OCI-LY7 (cell line): ENCODE data around the gene TC2N. TPM values are rescaled to one million over a fixed set of nuclear protein-coding genes. Genes with fewer than 3 reads are reported as not detected.

Experiments used
- BruUV-seq: library from RNA; stranded (reverse); fragments of 400-500 nt; replicated peaks from 2 replicates; lab custom pipeline; 2021; lab: Mats Ljungman, UMichigan
- CTCF ChIA-PET: fragments of 300-600 bp; sonication (Branson Sonifier 250); formaldehyde crosslinking; loops from one replicate; lab custom pipeline; 2022; ENCODE audit warnings: antibody characterized with exemption; ENCODE audit not compliant: unreplicated experiment; lab: Charles Lee
- POLR2A ChIA-PET: fragments of 300-600 bp; sonication (Branson Sonifier 250); formaldehyde crosslinking; loops from one replicate; lab custom pipeline; 2022; ENCODE audit warnings: antibody characterized with exemption; lab: Charles Lee
- DNase-seq: peaks from one replicate; pipeline ENCODE4 v3.0.0-alpha.2; 2015; ENCODE audit warnings: low spot score
- H2AFZ ChIP-seq: fragments of 200-600 bp; sonication (generic), shearing (Covaris generic); 2 replicates; pipeline ENCODE4 v1.6.1; 2014; ENCODE audit warnings: mild to moderate bottlenecking, antibody characterized with exemption, low read length, moderate library complexity
- H3K27ac ChIP-seq: fragments of 200-600 bp; sonication (generic); 2 replicates; pipeline ENCODE4 v1.5.1; 2014; ENCODE audit warnings: mixed run types, low read depth, mild to moderate bottlenecking, moderate library complexity, low read length, inconsistent platforms; ENCODE audit not compliant: poor library complexity, severe bottlenecking
- H3K36me3 ChIP-seq: fragments of 200-600 bp; sonication (generic); 2 replicates; pipeline ENCODE4 v1.6.1; 2014; ENCODE audit warnings: mild to moderate bottlenecking, antibody characterized with exemption, low read length, moderate library complexity, mixed read lengths; ENCODE audit not compliant: insufficient read depth
- H3K4me1 ChIP-seq: fragments of 200-600 bp; sonication (generic); 2 replicates; pipeline ENCODE4 v1.5.1; 2014; ENCODE audit warnings: mild to moderate bottlenecking, low read length; ENCODE audit not compliant: insufficient read depth, poor library complexity, severe bottlenecking
- H3K4me2 ChIP-seq: fragments of 200-600 bp; sonication (generic); 2 replicates; pipeline ENCODE4 v1.6.1; 2014; ENCODE audit warnings: mild to moderate bottlenecking, low read length
- H3K4me3 ChIP-seq: fragments of 200-600 bp; sonication (generic); 2 replicates; pipeline ENCODE4 v1.5.1; 2014; ENCODE audit warnings: mild to moderate bottlenecking, low read depth, low read length; ENCODE audit not compliant: poor library complexity, severe bottlenecking
- H3K79me2 ChIP-seq: fragments of 200-600 bp; sonication (generic); 2 replicates; pipeline ENCODE4 v1.6.1; 2016; ENCODE audit warnings: low read depth, mild to moderate bottlenecking, low read length, moderate library complexity, mixed read lengths; ENCODE audit not compliant: insufficient read depth
- H3K9me2 ChIP-seq: fragments of 200-600 bp; sonication (generic); 2 replicates; pipeline ENCODE4 v1.6.1; 2016; ENCODE audit warnings: mild to moderate bottlenecking, low read length, mixed read lengths; ENCODE audit not compliant: insufficient read depth
- H3K9me3 ChIP-seq: fragments of 200-600 bp; sonication (generic); 2 replicates; pipeline ENCODE4 v1.6.1; 2014; ENCODE audit warnings: mild to moderate bottlenecking, mixed run types, low read length, mixed read lengths
- H4K20me1 ChIP-seq: fragments of 200-600 bp; sonication (generic); 2 replicates; pipeline ENCODE4 v1.6.1; 2014; ENCODE audit warnings: mild to moderate bottlenecking, antibody characterized with exemption, low read length, moderate library complexity, mixed read lengths; ENCODE audit not compliant: insufficient read depth
- CTCF ChIP-seq: fragments of 200-600 bp; sonication (generic); conservative IDR thresholded peaks from 2 replicates; pipeline ENCODE4 v1.5.1; 2014; ENCODE audit warnings: mild to moderate bottlenecking, antibody characterized with exemption, low read length, moderate library complexity, mixed read lengths
- EZH2phosphoT487 ChIP-seq: fragments of 200-600 bp; sonication (generic); IDR thresholded peaks from 2 replicates; pipeline ENCODE4 v1.6.1; 2018; ENCODE audit warnings: low read depth, borderline replicate concordance, mild to moderate bottlenecking, mixed run types, antibody characterized with exemption, low read length, moderate library complexity, mixed read lengths
- intact Hi-C: fragments of 100-400 bp; cut with micrococcal nuclease; formaldehyde crosslinking; loops from one replicate; pipeline ENCODE4 v1.10.0; 2022; ENCODE audit not compliant: unreplicated experiment
- total RNA-seq, 2 experiments: library from RNA; depleted of rRNA in 1 of 2; stranded (reverse); fragments of >200 nt in 1 of 2; shearing (Covaris generic) in 1 of 2; gene quantifications; 2 replicates each; pipeline ENCODE4 v1.2.3, GENCODE V29; 2014 to 2022

The TC2N gene
- total RNA-seq, 2 experiments from 2014 or later: 0.57 TPM; not detected in 1

GRCh38 chr14:91888641-91889476 is 21.5 kb upstream of the TC2N start:
- POLR2A ChIA-PET: interaction anchor here (0.6 to 1.0 kb wide), 2 partner anchors 10 to 29 kb away, joined by 3 to 4 read pairs; no protein-coding TSS in a partner anchor
- BruUV-seq: no TSS peak
- no peaks in the 10 kb centered on the region for H3K9me2 ChIP-seq
- H3K9me3 ChIP-seq: no peaks in the 10 kb centered on the region
- no peaks in the 10 kb centered on the region for H4K20me1 ChIP-seq
- CTCF ChIA-PET: no interaction called here
- intact Hi-C loops: no loop called here
- H3K27ac ChIP-seq: no peak overlapping the region
- no peaks in the 10 kb centered on the region for H3K79me2 ChIP-seq
- no peaks in the 10 kb centered on the region for H3K36me3 ChIP-seq
- no peaks in the 10 kb centered on the region for H3K4me1 ChIP-seq
- no peak overlapping the region for H3K4me2 ChIP-seq
- no peak for TF ChIP-seq EZH2phosphoT487
- no peak for TF ChIP-seq CTCF
- DNase-seq: no peak
- H3K4me3 ChIP-seq: no peak overlapping the region
- H2AFZ ChIP-seq: no peak overlapping the region

- Histone ChIP-seq H3K36me3 (no peaks in the 10 kb centered on the region), H3K9me2 (no peaks in the 10 kb centered on the region), H3K4me1 (no peaks in the 10 kb centered on the region), H2AFZ (no peak overlapping the region), H3K79me2 (no peaks in the 10 kb centered on the region), H3K9me3 (no peaks in the 10 kb centered on the region), H3K4me2 (no peak overlapping the region), H4K20me1 (no peaks in the 10 kb centered on the region), H3K4me3 (no peak overlapping the region), H3K27ac (no peak overlapping the region)
- ChIA-PET POLR2A (no interaction called here), CTCF (no interaction called here)
- TF ChIP-seq CTCF (no peak), EZH2phosphoT487 (no peak)
- intact Hi-C loops: no loop called here
- BruUV-seq: no TSS peak
- no peak for DNase-seq
Observed at GRCh38 chr14:91886961-91887360, 19.6 kb upstream of the TC2N start.

GRCh38 chr14:91885839-91886238 is 18.5 kb upstream of the TC2N start:
- intact Hi-C loops: no loop called here
- CTCF ChIA-PET: no interaction called here
- H3K27ac ChIP-seq: no peak overlapping the region
- H3K36me3 ChIP-seq: no peaks in the 10 kb centered on the region
- DNase-seq: no peak
- no peaks in the 10 kb centered on the region for H3K79me2 ChIP-seq
- H3K4me2 ChIP-seq: no peak overlapping the region
- POLR2A ChIA-PET: no interaction called here
- no peak overlapping the region for H3K4me3 ChIP-seq
- no peaks in the 10 kb centered on the region for H3K4me1 ChIP-seq
- TF ChIP-seq EZH2phosphoT487 (no peak), CTCF (no peak)
- H2AFZ ChIP-seq: no peak overlapping the region
- H3K9me2 ChIP-seq: no peaks in the 10 kb centered on the region
- no TSS peak for BruUV-seq
- no peaks in the 10 kb centered on the region for H4K20me1 ChIP-seq
- H3K9me3 ChIP-seq: no peaks in the 10 kb centered on the region
